Kidney (tissue), 14 donors: ENCODE results near the gene ZNF789. TPM values are rescaled to one million over a fixed set of nuclear protein-coding genes. Genes with fewer than 3 reads are reported as not detected.

ENCODE experiments used
- DNase-seq, 5 donors: peaks; one replicate each; pipeline ENCODE4 v3.0.0-alpha.2; 2013 to 2020
- FAIRE-seq: peaks from 2 replicates; lab custom pipeline; 2012; peaks lifted over from hg19 to GRCh38; lab: Jason Lieb, UNC
- H3K27ac ChIP-seq, 2 donors: one replicate each; pipeline ENCODE4 v1.7.0; 2013; ENCODE audit warnings: low read depth in 2 of 2, low read length in 2 of 2, inconsistent platforms in 1 of 2
- H3K27me3 ChIP-seq: one replicate; pipeline ENCODE4 v1.7.1; 2013; ENCODE audit warnings: low read length, inconsistent platforms; ENCODE audit not compliant: control insufficient read depth, insufficient read depth
- H3K36me3 ChIP-seq, 3 donors: one replicate each; pipeline versions ENCODE4 v1.7.0 to v1.7.1; 2013; ENCODE audit warnings: low read length in 3 of 3, control low read depth in 1 of 3, inconsistent platforms in 1 of 3; ENCODE audit not compliant: insufficient read depth in 3 of 3, control insufficient read depth in 2 of 3
- H3K4me1 ChIP-seq, 3 donors: one replicate each; pipeline versions ENCODE4 v1.7.0 to v1.7.1; 2013; ENCODE audit warnings: low read length in 3 of 3, inconsistent platforms in 1 of 3, low read depth in 1 of 3; ENCODE audit not compliant: control insufficient read depth in 2 of 3, insufficient read depth in 2 of 3
- H3K4me3 ChIP-seq, 3 donors: one replicate each; pipeline versions ENCODE4 v1.7.0 to v1.8.1; 2013; ENCODE audit warnings: low read length in 3 of 3, control low read depth in 1 of 3, inconsistent platforms in 1 of 3
- H3K9ac ChIP-seq, 3 donors: one replicate each; pipeline versions ENCODE4 v1.7.0 to v1.7.1; 2013; ENCODE audit warnings: low read length in 3 of 3, control low read depth in 1 of 3, inconsistent platforms in 1 of 3
- H3K9me3 ChIP-seq, 3 donors: one replicate each; pipeline versions ENCODE4 v1.7.0 to v1.7.1; 2013; ENCODE audit warnings: low read length in 3 of 3, control low read depth in 1 of 3, inconsistent platforms in 1 of 3; ENCODE audit not compliant: control insufficient read depth in 2 of 3, insufficient read depth in 1 of 3
- CTCF ChIP-seq: IDR thresholded peaks from 3 replicates; pipeline ENCODE4 v1.5.1; 2012; ENCODE audit warnings: mild to moderate bottlenecking, moderate library complexity, borderline replicate concordance; ENCODE audit not compliant: insufficient read depth; ENCODE audit errors: extremely low read depth
- intact Hi-C: fragments of 100-400 bp; cut with DNase I; formaldehyde crosslinking; loops from one replicate; pipeline ENCODE4 v1.11.1; 2022
- polyA plus RNA-seq: library from polyadenylated mRNA; stranded (reverse); fragments of 350-450 nt; fragmentation: Illumina TruSeq; extraction: RNeasy Lipid Tissue Mini Kit (QIAGEN cat#74804); gene quantifications from one replicate; pipeline ENCODE4 v1.2.3, GENCODE V29; 2014; ENCODE audit warnings: low read depth, low replicate concordance; ENCODE audit not compliant: insufficient read depth
- total RNA-seq: library from RNA; stranded (reverse); fragmentation: NEBNext Ultra II Directional; extraction: Animal tissue kit (Norgen Biotek cat#: 25700); gene quantifications from one replicate; pipeline ENCODE4 v1.2.1, GENCODE V29; 2021
- donor health status: control.
- donor health status: control.
- donor health status: control.
- donor health status: control.
- donor health status: control.
- donor health status: DM: yes; HTN: yes; CAD: no.
- donor health status: Normal renal cell carcinoma (clear cell type).

Gene ZNF789
- total and polyA plus RNA-seq, 2 donors from 2014 or later: 10.6 to 14.8 TPM

- intact Hi-C loops: no loop called here
- peaks cover 0 to 25% (median 22%) of the 10 kb centered on the region in 3 donors for H3K36me3 ChIP-seq
- H3K27me3 ChIP-seq: no peaks in the 10 kb centered on the region
- no peak overlapping the region for H3K4me3 ChIP-seq
- H3K4me1 ChIP-seq: peaks cover 0 to 5% (median 4%) of the 10 kb centered on the region in 3 donors
- H3K27ac ChIP-seq: no peak overlapping the region
- FAIRE-seq: no peak
- TF ChIP-seq CTCF: no peak
- DNase-seq: no peak
- H3K9me3 ChIP-seq: no peaks in the 10 kb centered on the region
- H3K9ac ChIP-seq: no peak overlapping the region
Measured at GRCh38 chr7:99460651-99461050, 12.0 kb upstream of the ZNF789 start.

GRCh38 chr7:99461221-99461620, 11.5 kb upstream of the ZNF789 start:
- no peak for DNase-seq
- peaks cover 0 to 25% (median 22%) of the 10 kb centered on the region in 3 donors for H3K36me3 ChIP-seq

GRCh38 chr7:99465421-99465768, 7.3 kb upstream of the ZNF789 start:
- H3K4me3 ChIP-seq: peak overlapping the region; percentile 92 to 100 (median 94)
- no peak for DNase-seq
- H3K4me1 ChIP-seq: peaks cover 0 to 5% (median 4%) of the 10 kb centered on the region in 3 donors
- intact Hi-C loops: no loop called here
- no peaks in the 10 kb centered on the region for H3K27me3 ChIP-seq
- no peak for FAIRE-seq
- peak overlapping the region; percentile 51 to 89 for H3K27ac ChIP-seq
- no peak for TF ChIP-seq CTCF
- H3K36me3 ChIP-seq: peaks cover 0 to 8% (median 2%) of the 10 kb centered on the region in 3 donors
- peak overlapping the region; percentile 61 to 98 (median 64) for H3K9ac ChIP-seq
- H3K9me3 ChIP-seq: no peaks in the 10 kb centered on the region

More at GRCh38 chr7:99461221-99461620, 11.5 kb upstream of the ZNF789 start:
- H3K27ac ChIP-seq: no peak overlapping the region
- no peak overlapping the region for H3K4me3 ChIP-seq
- no peak for TF ChIP-seq CTCF
- intact Hi-C loops: no loop called here
- peaks cover 0 to 5% (median 4%) of the 10 kb centered on the region in 3 donors for H3K4me1 ChIP-seq
- H3K9ac ChIP-seq: no peak overlapping the region
- no peaks in the 10 kb centered on the region for H3K27me3 ChIP-seq
- no peaks in the 10 kb centered on the region for H3K9me3 ChIP-seq
- no peak for FAIRE-seq
